ENCODE data around the gene IFNGR1. TPM values are rescaled to one million over a fixed set of nuclear protein-coding genes. Genes with fewer than 3 reads are reported as not detected.

Gene IFNGR1
- total RNA-seq, 1 experiment from 2014 or later, result 23.4 TPM

DNA sequence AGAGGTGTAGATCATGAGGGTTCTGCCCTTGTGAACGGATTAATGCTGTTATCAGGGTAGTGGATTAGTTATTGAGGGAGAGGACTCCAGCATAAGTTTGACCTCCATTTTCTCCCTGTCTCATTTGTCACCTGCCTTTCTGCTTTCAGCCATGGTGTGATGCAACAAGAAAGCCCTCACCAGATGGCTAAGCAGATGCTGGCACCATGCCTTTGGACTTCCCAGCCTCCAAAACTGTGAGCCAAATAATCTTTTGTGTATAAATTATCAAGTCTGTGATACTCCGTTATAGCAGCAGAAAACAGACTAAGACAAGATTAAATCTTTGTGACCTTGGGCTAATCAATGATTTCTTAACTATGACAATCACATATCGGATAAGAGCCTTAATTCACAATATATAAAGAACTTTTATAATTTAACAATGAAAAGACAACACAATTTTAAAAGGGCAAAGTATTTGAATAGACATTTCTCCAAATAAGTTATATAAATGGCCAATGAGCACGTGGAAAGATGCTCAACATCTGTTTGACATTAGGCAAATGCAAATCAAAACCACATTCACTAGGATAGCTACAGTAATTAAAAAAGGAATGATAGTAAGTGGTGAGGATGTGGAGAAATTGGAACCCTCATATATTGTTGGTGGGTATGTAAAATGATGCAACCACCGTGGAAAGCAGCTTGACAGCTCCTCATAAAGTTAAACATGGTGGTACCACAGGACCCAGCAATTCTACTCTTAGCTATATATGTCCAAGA, 45.3 kb upstream of the IFNGR1 start:
- DNase-seq (ENCODE audit: low read depth, low spot score) (no peak), ATAC-seq (no peak)
- no peaks in the 10 kb centered on the region for H3K4me1 ChIP-seq (ENCODE audit: control insufficient read depth, insufficient read depth, low read length)
- ChIA-PET CTCF (no interaction called here), POLR2A (no interaction called here)
- BruUV-seq (replicated peaks), result no TSS peak
- no peaks in the 10 kb centered on the region for H3K36me3 ChIP-seq (ENCODE audit: control insufficient read depth, insufficient read depth, low read length)
- H3K27ac ChIP-seq (ENCODE audit: low read length), result no peak overlapping the region
- H3K9me3 ChIP-seq (ENCODE audit: control insufficient read depth, insufficient read depth, low read depth, low read length), result no peaks in the 10 kb centered on the region
- no peak overlapping the region for H3K4me3 ChIP-seq (ENCODE audit: low read depth in 2 of 2, low read length in 2 of 2)
- H3K27me3 ChIP-seq (ENCODE audit: control insufficient read depth, insufficient read depth, low read length), result peaks cover 10% of the 10 kb centered on the region; the same call in 1 of the 2 replicates
- in situ Hi-C loops (cut with HindIII; ENCODE audit: low pct_unique_long_range_greater_than_20kb, low sequenced_read_pairs) (no loop called here), intact Hi-C loops (cut with micrococcal nuclease; ENCODE audit: unreplicated experiment) (no loop called here)
- TF ChIP-seq TCF7L2 (IDR thresholded peaks at IDR 0.05; ENCODE audit: low read depth, low read length) (no peak), SIN3A (IDR thresholded peaks at IDR 0.05; ENCODE audit: borderline replicate concordance, insufficient read depth, low read depth, low read length) (no peak), POLR2AphosphoS5 (IDR thresholded peaks at IDR 0.05; ENCODE audit: low read depth, low read length) (no peak)
- TF ChIP-seq, protein P1, sequence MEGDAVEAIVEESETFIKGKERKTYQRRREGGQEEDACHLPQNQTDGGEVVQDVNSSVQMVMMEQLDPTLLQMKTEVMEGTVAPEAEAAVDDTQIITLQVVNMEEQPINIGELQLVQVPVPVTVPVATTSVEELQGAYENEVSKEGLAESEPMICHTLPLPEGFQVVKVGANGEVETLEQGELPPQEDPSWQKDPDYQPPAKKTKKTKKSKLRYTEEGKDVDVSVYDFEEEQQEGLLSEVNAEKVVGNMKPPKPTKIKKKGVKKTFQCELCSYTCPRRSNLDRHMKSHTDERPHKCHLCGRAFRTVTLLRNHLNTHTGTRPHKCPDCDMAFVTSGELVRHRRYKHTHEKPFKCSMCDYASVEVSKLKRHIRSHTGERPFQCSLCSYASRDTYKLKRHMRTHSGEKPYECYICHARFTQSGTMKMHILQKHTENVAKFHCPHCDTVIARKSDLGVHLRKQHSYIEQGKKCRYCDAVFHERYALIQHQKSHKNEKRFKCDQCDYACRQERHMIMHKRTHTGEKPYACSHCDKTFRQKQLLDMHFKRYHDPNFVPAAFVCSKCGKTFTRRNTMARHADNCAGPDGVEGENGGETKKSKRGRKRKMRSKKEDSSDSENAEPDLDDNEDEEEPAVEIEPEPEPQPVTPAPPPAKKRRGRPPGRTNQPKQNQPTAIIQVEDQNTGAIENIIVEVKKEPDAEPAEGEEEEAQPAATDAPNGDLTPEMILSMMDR (IDR thresholded peaks at IDR 0.05), result no peak
- TF ChIP-seq, protein P2, sequence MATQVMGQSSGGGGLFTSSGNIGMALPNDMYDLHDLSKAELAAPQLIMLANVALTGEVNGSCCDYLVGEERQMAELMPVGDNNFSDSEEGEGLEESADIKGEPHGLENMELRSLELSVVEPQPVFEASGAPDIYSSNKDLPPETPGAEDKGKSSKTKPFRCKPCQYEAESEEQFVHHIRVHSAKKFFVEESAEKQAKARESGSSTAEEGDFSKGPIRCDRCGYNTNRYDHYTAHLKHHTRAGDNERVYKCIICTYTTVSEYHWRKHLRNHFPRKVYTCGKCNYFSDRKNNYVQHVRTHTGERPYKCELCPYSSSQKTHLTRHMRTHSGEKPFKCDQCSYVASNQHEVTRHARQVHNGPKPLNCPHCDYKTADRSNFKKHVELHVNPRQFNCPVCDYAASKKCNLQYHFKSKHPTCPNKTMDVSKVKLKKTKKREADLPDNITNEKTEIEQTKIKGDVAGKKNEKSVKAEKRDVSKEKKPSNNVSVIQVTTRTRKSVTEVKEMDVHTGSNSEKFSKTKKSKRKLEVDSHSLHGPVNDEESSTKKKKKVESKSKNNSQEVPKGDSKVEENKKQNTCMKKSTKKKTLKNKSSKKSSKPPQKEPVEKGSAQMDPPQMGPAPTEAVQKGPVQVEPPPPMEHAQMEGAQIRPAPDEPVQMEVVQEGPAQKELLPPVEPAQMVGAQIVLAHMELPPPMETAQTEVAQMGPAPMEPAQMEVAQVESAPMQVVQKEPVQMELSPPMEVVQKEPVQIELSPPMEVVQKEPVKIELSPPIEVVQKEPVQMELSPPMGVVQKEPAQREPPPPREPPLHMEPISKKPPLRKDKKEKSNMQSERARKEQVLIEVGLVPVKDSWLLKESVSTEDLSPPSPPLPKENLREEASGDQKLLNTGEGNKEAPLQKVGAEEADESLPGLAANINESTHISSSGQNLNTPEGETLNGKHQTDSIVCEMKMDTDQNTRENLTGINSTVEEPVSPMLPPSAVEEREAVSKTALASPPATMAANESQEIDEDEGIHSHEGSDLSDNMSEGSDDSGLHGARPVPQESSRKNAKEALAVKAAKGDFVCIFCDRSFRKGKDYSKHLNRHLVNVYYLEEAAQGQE (IDR thresholded peaks at IDR 0.05; ENCODE audit: insufficient read depth in 1 of 2, low read depth in 2 of 2, low read length in 1 of 2), result no peak

DNA sequence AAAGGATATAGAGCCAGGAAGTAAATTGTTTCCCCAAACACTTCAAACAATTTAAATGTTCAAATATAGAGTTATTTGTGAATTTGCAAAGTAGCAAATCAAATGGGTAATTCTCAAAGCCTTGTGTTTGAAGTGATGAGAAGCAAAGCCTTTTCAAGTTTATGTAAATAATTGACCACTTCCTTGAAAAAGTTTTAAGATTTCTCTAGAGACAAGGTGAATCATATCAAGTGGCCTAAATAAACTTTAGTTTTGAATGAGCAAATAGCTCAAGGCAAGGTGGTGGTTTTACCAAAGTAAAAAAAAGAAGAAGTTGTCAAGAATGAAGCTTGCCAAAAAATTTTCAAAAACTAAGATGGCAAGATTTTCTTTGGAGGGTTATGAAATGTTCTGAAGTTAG, 42.6 kb upstream of the IFNGR1 start:
- Histone ChIP-seq H3K4me3 (ENCODE audit: low read depth in 2 of 2, low read length in 2 of 2) (no peak overlapping the region), H3K27me3 (ENCODE audit: control insufficient read depth, insufficient read depth, low read length) (peaks cover 10% of the 10 kb centered on the region; the same call in 1 of the 2 replicates), H3K4me1 (ENCODE audit: control insufficient read depth, insufficient read depth, low read length) (no peaks in the 10 kb centered on the region), H3K36me3 (ENCODE audit: control insufficient read depth, insufficient read depth, low read length) (no peaks in the 10 kb centered on the region), H3K9me3 (ENCODE audit: control insufficient read depth, insufficient read depth, low read depth, low read length) (no peaks in the 10 kb centered on the region), H3K27ac (ENCODE audit: low read length) (no peak overlapping the region)
- BruUV-seq (replicated peaks), result no TSS peak
- intact Hi-C loops (cut with micrococcal nuclease; ENCODE audit: unreplicated experiment), result no loop called here
- DNase-seq (ENCODE audit: low read depth, low spot score) (no peak), ATAC-seq (no peak)
- ChIA-PET POLR2A (no interaction called here), CTCF (no interaction called here)
- in situ Hi-C loops (cut with HindIII; ENCODE audit: low pct_unique_long_range_greater_than_20kb, low sequenced_read_pairs), result no loop called here
- TF ChIP-seq, protein P2 (IDR thresholded peaks at IDR 0.05; ENCODE audit: insufficient read depth in 1 of 2, low read depth in 2 of 2, low read length in 1 of 2), result no peak
- no peak for TF ChIP-seq POLR2AphosphoS5 (IDR thresholded peaks at IDR 0.05; ENCODE audit: low read depth, low read length)
